ENCODE results near the gene DNAJB8.

Gene DNAJB8

DNA sequence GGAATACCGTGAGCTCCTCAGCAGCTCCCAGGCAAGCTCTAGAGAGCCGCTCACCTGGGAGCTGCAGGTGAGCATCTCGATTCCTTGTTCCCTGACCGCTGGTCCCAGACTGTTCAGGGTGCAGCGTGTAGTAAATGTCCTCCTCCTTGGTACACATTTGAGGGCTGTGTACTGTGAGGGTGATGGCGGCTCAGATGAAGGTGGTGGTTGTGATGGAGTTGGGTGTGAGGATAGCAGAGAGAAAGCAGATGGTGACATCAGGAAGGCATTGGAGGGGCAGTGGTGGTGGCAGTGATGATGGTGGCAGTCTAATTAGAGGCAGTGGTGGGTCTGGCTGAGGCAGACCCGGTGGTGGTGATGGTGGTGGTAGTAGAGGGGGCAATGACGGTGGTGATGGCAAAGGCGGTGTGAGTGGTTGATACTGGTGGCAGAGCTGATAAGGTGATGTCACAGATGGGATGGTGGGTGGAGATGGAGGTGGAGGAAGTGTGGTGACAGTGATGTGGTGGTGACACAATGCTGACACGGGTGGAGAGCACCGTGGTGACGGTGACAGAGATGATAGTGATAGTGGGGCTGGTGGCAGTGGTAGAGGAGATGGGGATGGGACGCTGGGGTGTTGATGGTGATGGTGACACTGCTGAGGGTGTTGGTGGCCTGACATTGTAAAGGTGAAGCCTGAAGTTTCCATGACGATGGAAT lies at the start of gene DNAJB8:
Gene DNAJB8, minus strand, starts transcription at position 51 of the 702 bp plus-strand sequence. CDS start 3,645 bp downstream, outside the sequence.
- no peak for DNase-seq (ENCODE audit: low spot score)

DNA sequence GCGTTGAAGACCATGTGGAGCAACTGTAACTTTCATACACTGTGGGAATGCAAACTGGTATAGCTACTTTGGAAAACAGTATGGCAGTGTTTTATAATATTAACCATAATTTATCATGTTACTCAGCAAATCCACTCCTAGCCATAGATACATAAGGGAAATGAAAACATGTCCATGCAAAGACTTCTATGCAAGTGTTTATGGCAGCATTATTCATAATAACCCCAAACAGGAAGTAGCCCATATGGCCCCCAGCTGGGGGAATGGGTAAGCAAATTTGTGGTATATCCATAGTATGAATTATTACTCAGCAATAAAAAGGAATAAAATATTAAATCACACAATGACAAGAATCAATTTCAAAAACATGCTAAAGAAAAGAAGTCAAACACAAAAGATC lies 49.3 kb upstream of the DNAJB8 start:
- no peak for DNase-seq (ENCODE audit: low spot score)

DNA sequence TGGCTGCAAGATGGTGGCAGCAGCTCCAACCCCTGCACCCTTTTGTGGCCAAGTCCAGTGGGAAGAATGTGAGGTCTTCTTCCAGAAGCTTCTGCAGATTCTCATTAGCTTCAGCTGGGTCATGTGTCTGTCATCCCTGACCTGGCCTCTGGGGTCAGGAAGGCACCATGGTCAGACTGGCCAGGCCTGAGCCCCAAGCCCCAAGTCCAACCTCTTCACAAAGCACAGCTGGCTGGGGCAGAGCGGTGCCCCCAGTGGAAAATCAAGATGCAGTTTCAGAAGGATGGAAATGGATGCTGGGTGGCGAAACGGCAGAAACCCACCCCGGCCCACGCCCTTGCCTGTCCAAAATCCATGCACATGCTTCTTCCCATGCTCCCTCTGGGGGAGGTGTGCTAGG lies 42.2 kb upstream of the DNAJB8 start:
- no peak for DNase-seq (ENCODE audit: low spot score)

- no peak for DNase-seq (ENCODE audit: low spot score)
Measured at GRCh38 chr3:128506754-128507153, 40.1 kb upstream of the DNAJB8 start.

GRCh38 chr3:128505771-128506170 lies 39.1 kb upstream of the DNAJB8 start:
- no peak for DNase-seq (ENCODE audit: low spot score)

- no peak for DNase-seq (ENCODE audit: low spot score)
Measured at GRCh38 chr3:128504963-128505730, 38.5 kb upstream of the DNAJB8 start.

DNA sequence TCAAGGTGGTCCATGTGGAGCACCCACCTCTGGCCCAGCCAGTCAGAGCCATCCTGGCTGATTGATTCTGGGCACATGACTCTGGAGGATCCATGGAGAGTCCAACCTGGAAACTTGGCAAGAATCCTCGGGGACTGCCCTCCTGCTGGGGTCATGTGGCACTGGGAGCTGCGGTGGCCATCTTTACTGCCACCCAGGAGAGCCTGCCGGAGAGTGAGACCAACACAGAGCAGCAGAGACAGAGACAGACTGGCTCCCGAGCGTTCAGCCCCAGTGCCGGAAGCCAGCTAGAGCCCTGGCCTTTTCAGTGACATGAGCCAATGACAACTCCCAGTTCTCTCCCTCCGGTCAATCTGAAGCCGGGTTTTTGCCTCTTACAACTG lies 37.8 kb upstream of the DNAJB8 start:
- no peak for DNase-seq (ENCODE audit: low spot score)

DNA sequence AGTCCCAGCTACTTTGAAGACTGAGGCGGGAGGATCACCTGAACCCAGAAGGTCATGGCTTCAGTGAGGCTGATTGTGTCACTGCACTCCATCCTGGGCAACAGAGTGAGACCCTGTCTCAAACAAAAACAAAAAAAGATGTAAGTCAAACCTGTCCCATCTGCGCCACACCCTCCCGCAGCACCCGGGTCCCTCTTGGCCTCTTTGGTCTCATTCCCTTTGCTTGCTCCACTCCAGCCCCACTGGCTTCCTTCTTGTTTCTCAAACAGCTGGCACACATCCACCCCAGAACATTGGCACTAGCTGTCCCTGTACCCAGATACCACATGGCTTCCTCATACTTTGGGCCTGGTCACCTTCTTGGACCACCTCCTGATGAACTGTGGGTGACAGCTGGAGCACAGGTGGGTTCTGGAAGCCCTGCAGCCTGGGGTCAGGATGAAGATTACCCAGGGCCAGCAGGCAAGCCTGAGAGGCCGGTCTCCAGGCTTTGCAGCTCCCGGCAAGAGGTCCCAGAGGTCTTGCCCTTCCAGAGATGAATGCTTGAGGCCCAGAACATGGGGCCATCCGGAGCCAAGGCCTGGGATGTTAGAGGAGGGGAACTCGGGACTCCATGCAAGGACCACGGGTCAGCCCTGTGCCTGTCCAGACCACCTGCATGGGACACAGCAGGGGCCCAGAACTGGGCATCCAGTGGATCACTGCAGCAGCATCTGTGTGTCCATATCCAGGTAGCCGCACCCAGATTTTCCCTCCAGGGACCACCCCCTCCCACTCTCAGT lies 37.3 kb upstream of the DNAJB8 start:
- DNase-seq (ENCODE audit: low spot score), result no peak

GRCh38 chr3:128503164-128503651 lies 36.5 kb upstream of the DNAJB8 start:
- DNase-seq (ENCODE audit: low spot score), result no peak

DNA sequence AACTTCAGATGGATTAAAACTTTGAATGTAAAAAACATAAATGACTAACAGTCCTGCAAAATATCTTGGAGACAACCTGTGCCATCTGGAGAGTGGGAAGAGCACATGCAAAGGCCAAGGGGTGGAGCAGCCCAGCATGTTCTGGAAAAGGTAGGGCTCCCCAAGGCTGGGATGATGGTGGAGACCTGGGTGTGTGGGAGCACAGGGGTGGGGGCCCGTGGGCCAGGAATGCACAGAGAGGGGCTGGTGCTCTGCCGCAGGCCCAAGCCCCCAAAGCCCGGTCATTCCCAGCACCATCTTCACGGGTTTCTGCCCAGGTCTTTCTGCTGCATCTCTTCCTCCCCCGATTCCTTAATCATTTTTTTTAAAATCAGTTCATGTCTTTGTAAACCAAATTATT lies 36.0 kb upstream of the DNAJB8 start:
- no peak for DNase-seq (ENCODE audit: low spot score)

GRCh38 chr3:128501431-128501830 lies 34.7 kb upstream of the DNAJB8 start:
- DNase-seq (ENCODE audit: low spot score), result no peak

- DNase-seq (ENCODE audit: low spot score), result no peak
Measured at GRCh38 chr3:128500556-128500955, 33.9 kb upstream of the DNAJB8 start.

DNA sequence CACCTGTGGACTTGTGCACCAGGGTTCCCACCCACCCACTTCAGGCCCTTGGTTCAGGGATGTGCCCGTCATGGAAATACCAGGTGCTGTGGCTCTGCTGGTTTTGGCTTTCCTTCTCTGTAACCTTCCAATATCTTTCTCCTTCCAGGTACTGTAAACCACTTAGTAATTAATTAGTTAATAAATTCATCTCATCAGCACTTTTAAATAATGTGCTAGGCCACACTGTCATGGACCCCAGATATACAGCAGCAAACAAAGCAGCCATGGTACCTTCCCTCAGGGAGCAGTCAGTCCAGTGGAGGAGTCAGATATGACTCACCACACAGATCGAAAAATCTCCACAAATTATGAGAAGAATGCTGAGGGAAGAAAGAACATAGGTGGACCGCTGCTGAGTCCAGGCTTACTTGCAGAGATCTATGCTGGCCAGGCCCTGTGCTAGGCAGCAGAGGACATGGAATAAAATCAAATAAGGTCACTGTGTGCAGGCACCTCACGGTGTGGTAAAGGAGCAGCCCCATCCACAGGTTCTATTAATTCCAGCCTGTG lies 33.1 kb upstream of the DNAJB8 start:
- no peak for DNase-seq (ENCODE audit: low spot score)

DNA sequence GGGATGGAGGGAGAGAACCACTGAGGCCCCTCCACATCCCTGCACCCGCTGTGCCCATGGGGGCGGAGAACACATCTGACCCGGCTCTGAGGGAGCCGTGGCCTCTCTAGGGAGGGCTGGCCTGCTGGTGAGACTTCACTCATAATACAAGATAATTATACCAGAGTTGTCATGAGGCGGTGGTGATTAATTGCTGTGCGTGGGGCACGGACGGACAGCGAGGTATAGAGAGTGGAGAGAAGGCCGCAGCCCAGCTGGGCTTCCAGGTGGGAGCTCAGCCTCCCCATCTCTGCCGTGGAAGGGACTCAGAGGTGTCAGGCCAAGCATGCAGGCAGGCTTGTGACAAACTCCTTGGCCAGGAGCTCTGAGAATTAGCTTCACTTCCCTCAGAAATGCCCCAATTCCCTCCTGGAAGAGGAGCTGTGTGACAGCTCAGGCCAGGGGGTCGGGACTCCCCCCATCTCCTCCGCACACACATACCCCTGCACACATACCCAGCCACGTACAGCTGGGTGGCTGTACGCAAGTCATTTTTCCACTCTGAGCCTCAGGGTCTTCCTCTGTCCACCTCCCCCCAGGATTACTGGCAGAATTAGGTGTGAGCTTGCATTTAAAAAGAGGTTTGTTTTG lies 32.3 kb upstream of the DNAJB8 start:
- no peak for DNase-seq (ENCODE audit: low spot score)

DNA sequence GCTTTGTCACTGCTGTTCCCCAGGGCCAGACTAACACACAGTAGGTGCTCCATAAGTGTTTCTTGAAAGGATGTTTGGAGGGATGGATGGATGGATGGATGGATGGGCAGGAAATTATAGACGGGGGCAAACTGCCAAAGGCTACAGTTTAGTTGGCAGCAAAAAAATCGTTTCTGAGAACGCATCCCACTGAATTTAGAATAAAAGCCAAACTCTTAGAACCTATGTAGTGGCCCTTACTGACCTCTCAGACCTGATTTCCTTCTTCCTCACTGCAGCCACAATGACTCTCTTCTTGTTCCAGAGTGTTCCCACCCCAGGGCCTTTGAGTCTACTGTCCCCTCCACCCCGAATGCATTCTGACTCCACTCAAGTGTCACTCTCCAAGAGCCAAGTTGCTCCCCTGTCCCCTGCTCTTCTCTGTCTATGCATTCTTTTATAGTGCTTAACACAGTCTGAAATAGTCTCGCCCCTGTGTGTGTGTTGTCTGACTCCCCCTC lies 31.5 kb upstream of the DNAJB8 start:
- no peak for DNase-seq (ENCODE audit: low spot score)

GRCh38 chr3:128497305-128498126 lies 30.8 kb upstream of the DNAJB8 start:
- DNase-seq (ENCODE audit: low spot score), result peak; percentile 51

DNA sequence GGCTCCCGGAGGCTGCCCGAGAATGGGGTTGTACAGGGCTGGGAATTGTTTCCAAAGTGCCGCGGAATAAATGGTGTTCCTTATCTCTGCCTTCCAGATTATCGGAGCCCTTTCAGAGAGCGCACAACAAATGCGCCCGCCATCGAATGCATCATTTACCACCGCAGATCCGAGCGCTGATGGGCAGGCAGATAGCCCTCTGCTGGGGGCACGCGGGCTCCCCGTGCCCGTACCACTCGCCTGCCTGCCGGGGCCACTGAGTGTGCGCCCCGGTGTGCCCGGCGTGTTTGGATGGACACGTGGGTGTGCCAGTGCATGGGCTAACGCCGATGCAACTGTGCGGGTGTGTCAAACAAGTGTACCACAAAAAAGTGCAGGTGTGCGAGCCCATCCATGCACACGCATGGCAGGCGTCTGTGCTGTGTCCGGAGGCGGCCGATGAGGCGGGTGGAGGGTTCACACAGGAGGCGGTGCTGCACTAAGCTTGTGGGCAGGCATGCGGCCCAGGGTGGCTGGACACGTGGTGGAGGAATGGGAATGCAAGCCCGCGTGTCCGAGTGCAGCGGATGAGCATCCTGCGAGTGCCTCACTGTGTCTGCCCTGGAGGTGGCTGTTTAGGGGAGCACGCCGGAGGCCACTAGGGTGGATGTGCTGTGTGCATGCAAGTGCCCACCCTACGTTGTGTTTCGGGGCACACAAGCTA lies 30.1 kb upstream of the DNAJB8 start:
- DNase-seq (ENCODE audit: low spot score), result no peak

- DNase-seq (ENCODE audit: low spot score), result no peak
Measured at GRCh38 chr3:128496019-128496601, 29.4 kb upstream of the DNAJB8 start.

DNA sequence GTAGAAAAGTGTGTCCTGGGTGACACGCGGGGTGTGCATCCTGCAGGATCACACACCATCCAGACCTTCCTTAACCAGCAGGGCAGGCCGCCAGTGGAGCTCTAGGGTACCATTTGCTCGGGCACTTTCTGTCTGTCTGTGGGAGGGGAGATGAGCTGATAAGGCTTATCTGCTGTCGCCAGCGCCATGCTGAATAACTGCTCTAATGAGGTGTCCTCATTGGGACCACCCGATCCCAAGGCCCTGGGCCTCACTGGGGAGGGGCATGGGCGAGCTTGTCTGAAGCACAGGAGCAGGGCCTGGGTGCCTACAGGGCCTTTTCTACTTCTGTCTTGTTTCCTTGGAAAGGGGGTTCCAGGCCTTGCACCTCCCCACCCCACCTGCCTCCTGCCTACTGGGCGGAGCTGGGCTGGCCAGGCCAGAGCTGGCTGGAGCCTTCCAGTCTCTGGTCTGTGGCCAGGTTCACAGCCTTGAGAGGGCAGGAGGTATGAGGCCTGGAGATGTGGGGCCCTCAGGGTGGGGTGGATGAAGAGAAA lies 28.8 kb upstream of the DNAJB8 start:
- DNase-seq (ENCODE audit: low spot score), result no peak

GRCh38 chr3:128494367-128494650 lies 27.6 kb upstream of the DNAJB8 start:
- no peak for DNase-seq (ENCODE audit: low spot score)

Data from activated CD4-positive, alpha-beta T cell treated with anti-CD3 and anti-CD28 coated beads, Interleukin-2, Interleukin-4, amounts not matched to agents 100 ng/mL and 50 ng/mL, durations not matched to agents 16 hours and 8 hours (primary cell).